Measurements from ENCODE around the gene HHIPL1.
"Not testable (repeated sequence)": the region's sequence is repeated elsewhere in the genome, so short reads cannot be mapped to it uniquely, and the experiment has no call there.

Gene HHIPL1

GRCh38 chr14:99660006-99660566 is 15.2 kb downstream of the HHIPL1 start:
- no peak for DNase-seq (ENCODE audit: low read depth)

GRCh38 chr14:99660794-99661193 is 15.9 kb downstream of the HHIPL1 start:
- DNase-seq (ENCODE audit: low read depth) = no peak

- DNase-seq (ENCODE audit: low read depth) = not testable (repeated sequence)
Measured at GRCh38 chr14:99661206-99661605, 16.3 kb downstream of the HHIPL1 start.

- no peak for DNase-seq (ENCODE audit: low read depth)
Measured at GRCh38 chr14:99662846-99663245, 17.9 kb downstream of the HHIPL1 start.

GRCh38 chr14:99663386-99664057 is 18.6 kb downstream of the HHIPL1 start:
- no peak for DNase-seq (ENCODE audit: low read depth)

GRCh38 chr14:99664058-99664936 is 19.4 kb downstream of the HHIPL1 start:
- no peak for DNase-seq (ENCODE audit: low read depth)

- no peak for DNase-seq (ENCODE audit: low read depth)
Measured at GRCh38 chr14:99664937-99665273, 20.0 kb downstream of the HHIPL1 start.

- DNase-seq (ENCODE audit: low read depth) = no peak
Measured at GRCh38 chr14:99666533-99666932, 21.6 kb downstream of the HHIPL1 start.

GRCh38 chr14:99667045-99667444 is 22.1 kb downstream of the HHIPL1 start:
- no peak for DNase-seq (ENCODE audit: low read depth)

GRCh38 chr14:99667821-99668220 is 22.9 kb downstream of the HHIPL1 start:
- DNase-seq (ENCODE audit: low read depth) = no peak

- no peak for DNase-seq (ENCODE audit: low read depth)
Measured at GRCh38 chr14:99668307-99669295, 23.7 kb downstream of the HHIPL1 start.

- DNase-seq (ENCODE audit: low read depth) = no peak
Measured at GRCh38 chr14:99670361-99671234, 25.7 kb downstream of the HHIPL1 start.

- no peak for DNase-seq (ENCODE audit: low read depth)
Measured at GRCh38 chr14:99671235-99672224, 26.6 kb downstream of the HHIPL1 start.

GRCh38 chr14:99672506-99673304 is 27.8 kb downstream of the HHIPL1 start:
- no peak for DNase-seq (ENCODE audit: low read depth)

GRCh38 chr14:99673305-99674063 is 28.6 kb downstream of the HHIPL1 start:
- no peak for DNase-seq (ENCODE audit: low read depth)

GRCh38 chr14:99674064-99674650 is 29.2 kb downstream of the HHIPL1 start:
- no peak for DNase-seq (ENCODE audit: low read depth)

- DNase-seq (ENCODE audit: low read depth) = no peak
Measured at GRCh38 chr14:99674776-99675381, 29.9 kb downstream of the HHIPL1 start.
